SK-N-SH treated with all-trans-retinoic acid at 6 μM for 48 hours (cell line): ENCODE measurements around the gene PHKA2.
A peak's percentile ranks its signal among the peaks of the same experiment; 100 is the strongest.

Source experiments
- ATAC-seq: fragments of 200-7000 bp; cut with Tn5 transposase; 3 replicates; pipeline ENCODE4 v1.9.1; 2020; ENCODE audit warnings: mild to moderate bottlenecking, moderate library complexity
- ARNTL ChIP-seq: fragments of 450-650 bp; formaldehyde crosslinking; IDR thresholded peaks from 2 replicates; pipeline ENCODE4 v1.5.0; 2020; ENCODE audit warnings: low read depth, mild to moderate bottlenecking, moderate library complexity, borderline replicate concordance
- BACH2 ChIP-seq: fragments of 250-450 bp; sonication (Bioruptor Pico); IDR thresholded peaks from 2 replicates; pipeline ENCODE4 v1.9.0; 2021; ENCODE audit warnings: mild to moderate bottlenecking, borderline replicate concordance
- CREB5 ChIP-seq: fragments of 250-450 bp; sonication (Bioruptor Pico); IDR thresholded peaks from 2 replicates; pipeline ENCODE4 v1.5.1; 2020; ENCODE audit warnings: low read depth, mild to moderate bottlenecking, moderate library complexity
- CSDC2 ChIP-seq: fragments of 250-450 bp; sonication (Bioruptor Pico); IDR thresholded peaks from 2 replicates; pipeline ENCODE4 v1.5.0; 2020; ENCODE audit warnings: mild to moderate bottlenecking, moderate library complexity
- ESRRG ChIP-seq: fragments of 250-450 bp; sonication (Bioruptor Pico); IDR thresholded peaks from 2 replicates; pipeline ENCODE4 v1.6.1; 2021; ENCODE audit warnings: mild to moderate bottlenecking
- GLIS3 ChIP-seq: fragments of 250-450 bp; sonication (Bioruptor Pico); IDR thresholded peaks from 2 replicates; pipeline ENCODE4 v1.5.0; 2020; ENCODE audit warnings: mild to moderate bottlenecking, moderate library complexity
- ISL1 ChIP-seq: fragments of 250-450 bp; sonication (Bioruptor Pico); IDR thresholded peaks from 2 replicates; pipeline ENCODE4 v2.1.2; 2022; ENCODE audit warnings: mild to moderate bottlenecking, moderate library complexity
- OSR1 ChIP-seq: fragments of 250-450 bp; sonication (Bioruptor Pico); IDR thresholded peaks from 2 replicates; pipeline ENCODE4 v1.8.0; 2022; ENCODE audit warnings: moderate library complexity, mild to moderate bottlenecking, inconsistent platforms
- PATZ1 ChIP-seq: fragments of 250-450 bp; sonication (Bioruptor Pico); IDR thresholded peaks from 2 replicates; pipeline ENCODE4 v1.8.0; 2020; ENCODE audit warnings: mild to moderate bottlenecking, moderate library complexity, borderline replicate concordance
- POU6F1 ChIP-seq: fragments of 250-450 bp; sonication (Bioruptor Pico); IDR thresholded peaks from 2 replicates; pipeline ENCODE4 v1.8.0; 2021; ENCODE audit warnings: low read depth, mild to moderate bottlenecking, moderate library complexity, borderline replicate concordance
- PPARA ChIP-seq: fragments of 250-450 bp; sonication (Bioruptor Pico); IDR thresholded peaks from 2 replicates; pipeline ENCODE4 v1.5.0; 2020; ENCODE audit warnings: mild to moderate bottlenecking, borderline replicate concordance
- RARB ChIP-seq: fragments of 250-450 bp; sonication (Bioruptor Pico); IDR thresholded peaks from 2 replicates; pipeline ENCODE4 v1.8.0; 2021; ENCODE audit warnings: mild to moderate bottlenecking, moderate library complexity
- TCF4 ChIP-seq: fragments of 250-450 bp; sonication (Bioruptor Pico); IDR thresholded peaks from 2 replicates; pipeline ENCODE4 v1.8.0; 2021; ENCODE audit warnings: mild to moderate bottlenecking, moderate library complexity, borderline replicate concordance
- TOX ChIP-seq: fragments of 250-450 bp; sonication (Bioruptor Pico); IDR thresholded peaks from 2 replicates; pipeline ENCODE4 v1.8.0; 2021; ENCODE audit warnings: mild to moderate bottlenecking, moderate library complexity, borderline replicate concordance
- ZC3H10 ChIP-seq: fragments of 250-450 bp; sonication (Bioruptor Pico); IDR thresholded peaks from 2 replicates; pipeline ENCODE4 v1.5.1; 2021; ENCODE audit warnings: mild to moderate bottlenecking, moderate library complexity
- ZFP3 ChIP-seq: fragments of 250-450 bp; sonication (Bioruptor Pico); IDR thresholded peaks from 2 replicates; pipeline ENCODE4 v1.5.0; 2020; ENCODE audit warnings: mild to moderate bottlenecking, moderate library complexity
- ZFP30 ChIP-seq: fragments of 450-650 bp; formaldehyde crosslinking; IDR thresholded peaks from 2 replicates; pipeline ENCODE4 v1.5.0; 2022; ENCODE audit warnings: mild to moderate bottlenecking, moderate library complexity
- ZNF565 ChIP-seq: fragments of 450-650 bp; formaldehyde crosslinking; conservative IDR thresholded peaks from 2 replicates; pipeline ENCODE4 v1.5.0; 2020; ENCODE audit warnings: low read depth, mild to moderate bottlenecking, moderate library complexity
- ZNF70 ChIP-seq: fragments of 450-650 bp; formaldehyde crosslinking; IDR thresholded peaks from 2 replicates; pipeline ENCODE4 v1.5.0; 2020; ENCODE audit warnings: mild to moderate bottlenecking, moderate library complexity
- ZNF8 ChIP-seq: fragments of 450-650 bp; formaldehyde crosslinking; IDR thresholded peaks from 2 replicates; pipeline ENCODE4 v1.5.0; 2020; ENCODE audit warnings: mild to moderate bottlenecking, moderate library complexity
- TF ChIP-seq, protein P1 (sequence below): fragments of 250-450 bp; sonication (Bioruptor Pico); IDR thresholded peaks from 2 replicates; pipeline ENCODE4 v1.5.0; 2020; ENCODE audit warnings: mild to moderate bottlenecking, moderate library complexity

The PHKA2 gene

GRCh38 chrX:18875256-18875878, 108.5 kb downstream of the PHKA2 start:
- ATAC-seq: no peak
- TF ChIP-seq ZFP3: no peak

GRCh38 chrX:18874560-18875255, 109.2 kb downstream of the PHKA2 start:
- no peak for ATAC-seq
- no peak for TF ChIP-seq ZNF565 (CRISPR knock-in tag)
- no peak for TF ChIP-seq PPARA (CRISPR knock-in tag)
- no peak for TF ChIP-seq ZC3H10
- TF ChIP-seq ZFP3: no peak
- no peak for TF ChIP-seq OSR1 (CRISPR knock-in tag)
- no peak for TF ChIP-seq TOX (CRISPR knock-in tag)
- TF ChIP-seq RARB (CRISPR knock-in tag): no peak
- no peak for TF ChIP-seq ISL1 (CRISPR knock-in tag)
- no peak for TF ChIP-seq BACH2
- no peak for TF ChIP-seq POU6F1
- no peak for TF ChIP-seq ESRRG
- TF ChIP-seq CSDC2 (CRISPR knock-in tag): no peak
- TF ChIP-seq ZNF8: no peak
- TF ChIP-seq, protein P1, sequence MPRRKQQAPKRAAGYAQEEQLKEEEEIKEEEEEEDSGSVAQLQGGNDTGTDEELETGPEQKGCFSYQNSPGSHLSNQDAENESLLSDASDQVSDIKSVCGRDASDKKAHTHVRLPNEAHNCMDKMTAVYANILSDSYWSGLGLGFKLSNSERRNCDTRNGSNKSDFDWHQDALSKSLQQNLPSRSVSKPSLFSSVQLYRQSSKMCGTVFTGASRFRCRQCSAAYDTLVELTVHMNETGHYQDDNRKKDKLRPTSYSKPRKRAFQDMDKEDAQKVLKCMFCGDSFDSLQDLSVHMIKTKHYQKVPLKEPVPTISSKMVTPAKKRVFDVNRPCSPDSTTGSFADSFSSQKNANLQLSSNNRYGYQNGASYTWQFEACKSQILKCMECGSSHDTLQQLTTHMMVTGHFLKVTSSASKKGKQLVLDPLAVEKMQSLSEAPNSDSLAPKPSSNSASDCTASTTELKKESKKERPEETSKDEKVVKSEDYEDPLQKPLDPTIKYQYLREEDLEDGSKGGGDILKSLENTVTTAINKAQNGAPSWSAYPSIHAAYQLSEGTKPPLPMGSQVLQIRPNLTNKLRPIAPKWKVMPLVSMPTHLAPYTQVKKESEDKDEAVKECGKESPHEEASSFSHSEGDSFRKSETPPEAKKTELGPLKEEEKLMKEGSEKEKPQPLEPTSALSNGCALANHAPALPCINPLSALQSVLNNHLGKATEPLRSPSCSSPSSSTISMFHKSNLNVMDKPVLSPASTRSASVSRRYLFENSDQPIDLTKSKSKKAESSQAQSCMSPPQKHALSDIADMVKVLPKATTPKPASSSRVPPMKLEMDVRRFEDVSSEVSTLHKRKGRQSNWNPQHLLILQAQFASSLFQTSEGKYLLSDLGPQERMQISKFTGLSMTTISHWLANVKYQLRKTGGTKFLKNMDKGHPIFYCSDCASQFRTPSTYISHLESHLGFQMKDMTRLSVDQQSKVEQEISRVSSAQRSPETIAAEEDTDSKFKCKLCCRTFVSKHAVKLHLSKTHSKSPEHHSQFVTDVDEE (CRISPR knock-in tag): no peak
- TF ChIP-seq, all 23 proteins: peak for 0

GRCh38 chrX:18873836-18874235, 110.1 kb downstream of the PHKA2 start:
- ATAC-seq: no peak
- TF ChIP-seq PATZ1: no peak
- no peak for TF ChIP-seq PPARA (CRISPR knock-in tag)
- TF ChIP-seq TCF4 (CRISPR knock-in tag): no peak
- no peak for TF ChIP-seq CSDC2 (CRISPR knock-in tag)
- TF ChIP-seq GLIS3 (CRISPR knock-in tag): no peak
- TF ChIP-seq CREB5 (CRISPR knock-in tag): no peak
- TF ChIP-seq ZNF8: no peak
- no peak for TF ChIP-seq ZFP30
- no peak for TF ChIP-seq ZNF565 (CRISPR knock-in tag)
- no peak for TF ChIP-seq ZC3H10
- no peak for TF ChIP-seq BACH2
- no peak for TF ChIP-seq ZFP3
- no peak for TF ChIP-seq RARB (CRISPR knock-in tag)
- no peak for TF ChIP-seq ZNF70 (CRISPR knock-in tag)
- no peak for TF ChIP-seq ESRRG

DNA sequence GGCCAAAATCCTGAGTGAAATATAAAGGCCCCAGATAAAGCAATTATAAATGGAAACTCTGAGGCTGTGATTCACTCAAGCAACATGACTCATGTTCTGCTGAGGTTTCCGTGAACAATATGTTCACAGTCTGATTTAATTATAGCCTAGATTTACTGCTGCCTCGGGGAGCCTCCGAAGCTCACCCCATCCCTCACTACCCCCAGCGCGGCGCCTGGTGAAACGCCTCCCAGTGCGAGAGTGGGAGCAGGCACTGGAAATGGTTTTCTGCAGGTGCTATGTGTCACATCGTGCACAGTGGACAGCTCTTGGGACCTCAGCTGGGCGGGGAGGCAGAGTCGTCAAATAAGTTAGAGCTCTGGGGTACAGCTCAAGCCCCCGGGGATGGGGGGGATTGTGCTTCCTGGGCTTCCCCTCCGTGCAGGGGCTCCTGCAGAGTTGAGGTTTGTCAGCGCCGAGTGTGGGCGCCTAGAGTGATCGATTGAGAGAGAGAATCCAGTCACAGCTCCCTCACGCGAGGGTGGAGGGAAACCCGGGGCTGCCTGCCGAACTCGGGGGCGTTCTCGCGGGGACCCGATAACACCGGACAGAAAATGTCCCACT, 110.6 kb downstream of the PHKA2 start:
- peak; percentile 90 for ATAC-seq
- TF ChIP-seq OSR1 (CRISPR knock-in tag) (no peak), ZFP30 (no peak), ARNTL (CRISPR knock-in tag) (no peak), CSDC2 (CRISPR knock-in tag) (no peak), CREB5 (CRISPR knock-in tag) (0 out of 2 replicates have a peak, but pooled peaks have one; percentile 72), TCF4 (CRISPR knock-in tag) (peak; percentile 66; the same call in 1 of the 2 replicates), POU6F1 (no peak), ZNF565 (CRISPR knock-in tag) (no peak), PATZ1 (peak; percentile 92), BACH2 (no peak), ZFP3 (no peak), TOX (CRISPR knock-in tag) (no peak)
